ENCODE results near the gene UCN2.
"Not testable (repeated sequence)": the region's sequence is repeated elsewhere in the genome, so short reads cannot be mapped to it uniquely, and the experiment has no call there.

UCN2 gene

DNA sequence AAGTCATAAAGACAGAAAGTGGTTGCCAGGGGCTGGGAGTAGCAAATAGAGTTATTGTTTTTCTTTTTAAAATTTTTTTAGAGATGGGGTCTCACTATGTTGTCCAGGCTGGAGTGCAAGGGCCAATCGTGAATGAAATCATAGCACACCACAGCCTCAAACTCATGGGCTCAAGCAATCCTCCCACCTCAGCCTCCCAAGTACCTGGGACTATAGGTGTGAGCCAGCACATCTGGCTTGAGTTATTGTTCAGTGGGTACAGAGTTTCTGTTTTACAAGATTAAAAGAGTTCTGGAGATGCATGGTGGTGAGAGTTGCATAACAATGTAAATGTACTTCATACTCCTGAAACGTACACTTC is 30.6 kb downstream of the UCN2 start:
- no peak for DNase-seq

DNA sequence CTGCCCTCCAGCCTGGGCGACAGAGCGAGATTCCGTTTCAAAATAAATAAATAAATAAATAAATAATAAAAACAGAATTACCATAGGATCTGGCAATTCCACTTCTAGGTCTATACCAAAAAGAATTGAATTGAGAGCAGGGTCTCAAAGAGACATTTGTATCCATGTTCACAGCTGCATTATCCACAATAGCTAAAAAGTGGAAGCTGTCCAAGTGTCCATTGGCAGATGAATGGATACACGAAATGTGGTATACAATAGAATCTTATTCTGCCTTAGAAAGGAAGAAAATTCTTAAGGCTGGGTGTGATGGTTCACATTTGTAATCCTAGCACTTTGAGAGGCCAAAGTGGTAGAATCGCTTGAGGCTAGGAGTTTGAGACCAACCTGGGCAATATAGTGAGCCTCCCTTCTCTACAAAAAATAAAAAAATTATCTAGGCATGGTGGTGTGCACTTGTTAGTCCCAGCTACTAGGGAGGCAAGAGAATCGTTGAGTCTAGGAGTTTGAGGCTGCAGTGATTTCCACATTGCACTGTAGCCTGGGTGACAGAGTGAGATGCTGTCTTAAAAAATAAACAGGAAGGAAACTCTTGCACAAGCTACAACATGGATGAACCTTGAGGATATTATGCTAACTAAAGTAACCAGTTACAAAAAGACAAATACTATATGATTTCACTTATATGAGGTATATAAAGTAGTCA is 31.2 kb downstream of the UCN2 start:
- no peak for DNase-seq

DNA sequence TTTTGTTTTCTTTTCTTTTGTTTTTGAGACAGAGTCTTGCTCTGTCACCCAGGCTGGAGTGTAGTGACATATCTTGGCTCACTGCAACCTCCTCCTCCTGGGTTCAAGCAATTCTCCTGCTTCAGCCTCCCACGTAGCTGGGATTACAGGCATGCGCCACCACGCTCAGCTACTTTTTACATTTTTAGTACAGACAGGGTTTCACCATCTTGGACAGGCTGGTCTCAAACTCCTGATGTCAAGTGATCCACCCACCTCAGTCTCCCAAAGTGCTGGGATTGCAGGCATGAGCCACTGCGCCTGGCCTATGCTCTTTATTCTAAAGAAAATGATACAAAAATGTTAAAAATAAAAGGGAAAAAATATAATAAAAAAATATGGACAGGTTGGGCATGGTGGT is 32.9 kb downstream of the UCN2 start:
- not testable (repeated sequence) for DNase-seq

DNA sequence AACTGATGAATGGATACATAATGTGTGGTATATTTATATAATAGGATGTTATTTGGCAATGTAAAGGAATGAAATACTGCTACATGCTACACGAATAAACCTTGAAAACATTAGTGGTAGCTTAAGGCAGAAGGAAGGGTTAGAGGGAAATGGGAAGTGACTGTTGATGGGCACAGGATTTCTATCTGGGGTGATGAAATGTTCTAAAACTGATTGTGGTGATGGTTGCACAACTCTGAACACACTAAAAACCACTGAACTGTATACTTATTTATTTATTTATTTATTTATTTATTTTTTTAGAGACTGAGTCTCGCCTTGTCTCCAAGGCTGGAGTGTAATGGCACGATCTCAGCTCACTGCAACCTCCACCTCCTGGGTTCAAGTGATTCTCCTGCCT is 34.8 kb downstream of the UCN2 start:
- DNase-seq: no peak

DNA sequence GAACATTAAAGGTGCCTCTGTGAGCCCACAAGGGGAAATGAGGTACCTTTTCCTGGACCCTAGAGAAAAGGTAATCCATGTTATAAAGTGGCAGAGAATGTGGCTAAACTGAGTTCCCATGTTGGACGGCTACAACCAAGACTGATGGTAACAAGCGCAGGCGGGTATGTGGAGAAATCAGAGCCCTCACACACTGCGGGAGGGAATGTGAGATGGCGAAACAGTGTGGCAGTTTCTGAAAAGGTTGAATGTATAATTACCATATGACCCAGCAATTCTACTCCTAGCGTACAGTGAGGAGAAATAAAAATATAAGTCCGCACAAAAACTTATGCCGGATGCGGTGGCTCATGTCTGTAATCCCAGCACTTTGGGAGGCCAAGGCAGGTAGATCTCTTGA is 35.5 kb downstream of the UCN2 start:
- DNase-seq: no peak

DNA sequence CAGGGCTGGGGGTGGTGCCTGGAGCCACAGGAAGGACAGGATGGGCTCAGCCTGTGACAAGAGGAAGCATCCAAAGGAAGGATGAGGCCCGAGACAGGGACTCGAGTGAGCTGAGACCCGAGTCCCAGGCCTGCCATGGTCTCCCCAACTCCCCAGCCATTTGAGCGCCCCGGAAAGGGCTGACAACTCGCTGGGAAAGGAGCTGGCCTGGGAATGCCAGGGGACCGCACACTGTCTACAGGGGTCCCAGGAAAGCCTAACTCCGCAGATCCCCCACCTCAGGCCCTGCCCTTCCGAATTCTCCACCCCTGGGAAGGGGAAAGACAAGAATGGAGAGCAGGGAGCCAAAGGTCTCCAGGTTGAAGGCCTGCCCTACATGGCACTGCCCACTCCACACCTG is 38.6 kb downstream of the UCN2 start:
- DNase-seq: no peak

DNA sequence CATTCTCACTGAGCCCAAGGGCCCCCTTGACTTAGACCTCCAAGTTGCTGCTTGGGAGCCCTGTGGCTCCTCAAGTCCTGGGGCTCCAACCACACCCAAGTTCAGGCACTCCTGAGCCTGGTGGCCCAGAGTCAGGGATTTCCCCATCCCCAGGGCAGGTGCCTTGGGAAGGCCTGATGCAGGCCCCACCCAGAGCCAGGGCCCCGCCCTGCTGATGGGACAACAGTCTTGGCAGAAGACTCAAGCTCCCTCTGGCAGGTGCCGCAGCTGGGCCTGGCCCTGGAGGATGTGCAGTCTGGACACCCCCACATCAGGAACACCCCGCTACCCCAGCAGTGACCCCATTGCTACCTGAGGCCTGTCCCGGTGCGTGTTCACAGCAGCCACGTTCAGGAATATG is 41.9 kb downstream of the UCN2 start:
- DNase-seq: no peak

DNA sequence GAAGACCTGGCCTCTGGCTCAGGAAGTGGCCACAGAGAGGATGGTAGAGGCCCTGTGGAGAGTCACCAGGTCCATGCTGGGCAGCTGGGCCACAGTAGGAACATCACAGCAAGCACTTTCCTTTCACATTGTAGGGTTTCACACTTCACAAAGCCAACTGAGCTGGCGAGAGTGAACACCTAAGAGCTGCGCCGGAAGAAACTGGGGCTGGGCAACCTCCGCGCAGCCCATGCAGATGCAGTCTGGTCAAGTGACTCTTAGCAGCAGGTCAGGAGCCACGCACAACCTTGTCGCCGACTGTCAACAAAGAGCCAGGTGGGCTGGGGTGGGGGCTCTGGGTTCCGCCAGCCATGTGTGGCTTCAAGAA is 44.3 kb downstream of the UCN2 start:
- DNase-seq: no peak

DNA sequence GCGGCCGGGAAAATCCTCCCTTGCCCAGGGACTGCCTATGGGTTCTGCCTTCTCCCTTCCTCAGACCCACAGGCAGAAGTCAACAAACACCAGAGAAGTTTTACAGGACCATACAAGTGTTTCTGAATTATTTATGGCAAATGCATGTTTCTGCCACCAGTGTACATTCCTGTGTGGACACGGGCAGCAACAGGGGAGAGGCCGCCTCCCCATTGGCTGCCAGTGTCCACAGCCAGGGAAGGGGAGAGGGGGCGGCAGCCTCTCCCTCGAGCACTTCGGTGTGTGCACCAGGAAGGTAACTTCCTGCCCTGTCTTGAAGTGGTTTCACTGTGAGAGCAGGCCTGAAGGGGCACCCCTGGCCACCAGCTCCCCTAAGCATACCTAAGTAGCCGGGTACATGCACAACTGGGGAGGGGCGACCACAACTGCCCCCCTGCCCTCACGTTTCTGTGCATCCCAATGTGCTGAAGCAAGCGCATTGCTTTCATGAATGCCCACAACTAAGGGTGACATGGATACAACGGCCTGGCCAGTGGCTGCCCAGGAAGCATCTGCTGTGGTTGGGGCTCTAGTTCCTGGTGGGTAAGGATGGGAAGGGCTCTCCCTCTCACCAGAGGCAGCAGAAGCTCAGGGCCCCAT is 44.8 kb downstream of the UCN2 start:
- no peak for DNase-seq

DNA sequence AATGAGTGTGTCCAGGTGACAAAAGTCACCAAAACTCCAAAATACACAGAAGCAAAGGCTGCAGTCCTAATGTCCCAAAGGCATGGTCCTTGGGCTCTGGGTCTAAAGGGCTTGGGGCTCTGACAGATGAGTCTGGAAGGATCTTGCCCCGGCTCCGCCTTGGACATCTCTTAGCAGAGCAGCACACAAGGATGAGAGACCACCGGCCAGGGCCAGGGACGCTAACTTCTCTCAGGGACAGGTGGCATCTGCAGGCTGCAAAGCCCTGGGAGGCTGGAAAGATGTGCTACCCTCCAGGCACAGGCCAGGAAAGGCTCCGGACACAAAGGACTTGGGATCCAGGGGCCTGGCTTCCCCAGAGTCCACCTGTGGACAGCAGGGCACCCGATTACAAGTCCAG is 45.5 kb downstream of the UCN2 start:
- no peak for DNase-seq

DNA sequence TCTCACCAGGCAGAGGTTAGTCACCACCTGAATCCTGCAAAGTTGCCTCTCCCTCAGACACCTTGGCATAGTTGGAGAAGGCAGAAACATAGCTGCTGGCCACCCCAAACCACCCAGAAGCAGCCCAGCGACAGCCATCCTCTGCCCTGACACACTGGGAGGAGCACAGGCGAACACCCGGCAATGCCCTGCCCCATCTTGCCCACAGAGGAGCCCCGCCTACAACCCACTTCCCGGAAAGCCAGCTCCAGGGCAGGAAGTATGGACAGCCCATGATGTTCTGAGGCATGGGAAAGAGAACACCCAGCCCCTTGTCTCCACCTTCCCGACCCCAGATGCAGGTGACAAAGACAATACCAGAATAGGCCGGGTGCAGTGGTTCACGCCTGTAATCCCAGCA is 47.0 kb downstream of the UCN2 start:
- DNase-seq: no peak

DNA sequence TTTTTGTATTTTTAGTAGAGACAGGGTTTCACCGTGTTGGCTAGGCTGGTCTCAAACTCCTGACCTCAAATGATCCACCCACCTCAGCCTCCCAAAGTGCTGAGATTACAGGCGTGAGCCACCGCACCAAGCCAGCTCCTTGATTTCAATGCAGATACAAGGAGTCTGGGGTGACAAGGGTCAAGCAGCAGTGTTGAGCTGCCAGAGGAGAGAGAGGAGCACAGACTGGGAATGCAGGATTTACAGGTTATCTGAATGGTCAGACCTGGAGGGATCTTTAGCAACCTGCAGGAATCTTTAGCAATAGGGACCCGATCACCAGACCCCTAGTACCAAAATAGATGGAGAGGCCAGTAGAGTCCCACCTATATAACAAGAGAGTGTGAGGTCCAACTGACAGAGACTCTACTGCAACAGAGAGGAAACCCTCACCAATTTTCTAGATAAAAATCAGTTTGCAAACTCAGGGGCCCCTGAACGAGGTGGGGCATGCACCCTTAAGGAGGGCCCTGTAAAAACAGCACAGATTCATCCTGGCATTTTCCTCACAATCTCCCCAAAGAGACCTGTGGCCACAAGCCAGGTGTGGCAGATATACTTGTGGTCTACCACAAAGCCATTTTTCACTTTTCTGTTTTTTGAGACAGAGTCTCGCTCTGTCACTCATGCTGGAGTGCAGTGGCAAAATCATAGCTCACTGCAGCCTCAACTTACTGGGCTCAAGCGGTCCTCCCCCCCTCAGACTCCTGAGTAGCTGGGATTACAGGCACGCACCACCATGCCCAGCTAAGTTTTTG is 49.0 kb downstream of the UCN2 start:
- peak; percentile 41 for DNase-seq
